ENCODE measurements around the gene GNAI2. TPM values are rescaled to one million over a fixed set of nuclear protein-coding genes. Genes with fewer than 3 reads are reported as not detected.

Gene GNAI2
- polyA plus RNA-seq, 3 donors = 914 to 1,492 (median 1,165) TPM

DNA sequence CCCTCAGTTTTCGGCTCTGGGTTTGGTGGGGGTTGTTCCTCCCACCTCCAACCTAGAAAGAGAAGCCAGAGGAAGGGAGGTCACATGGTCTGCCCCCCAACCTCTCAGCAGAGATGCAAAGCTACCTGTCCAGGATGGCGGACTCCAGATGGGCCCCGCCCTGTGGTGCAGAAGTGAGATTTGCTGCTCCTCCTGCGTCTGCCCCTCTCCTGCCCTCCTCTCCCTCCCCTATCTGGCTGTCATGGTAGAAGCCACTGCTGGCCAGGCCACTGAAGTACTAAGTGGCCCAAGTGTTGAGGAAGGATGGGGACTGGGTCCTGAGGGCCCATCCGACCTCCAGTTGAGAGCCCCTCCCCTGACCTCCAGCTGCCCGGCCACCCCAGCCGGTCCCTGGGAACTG, 30.8 kb downstream of the GNAI2 start:
- no peak overlapping the region for H3K9ac ChIP-seq (ENCODE audit: insufficient read depth, low read length, poor library complexity, severe bottlenecking)
- peaks cover 3% of the 10 kb centered on the region for H3K4me1 Mint-ChIP-seq
- peaks cover 0 to 22% of the 10 kb centered on the region in 2 donors for H3K27me3 ChIP-seq (ENCODE audit: control insufficient read depth in 2 of 2, insufficient read depth in 2 of 2, low read length in 2 of 2)
- no peaks in the 10 kb centered on the region for H3K36me3 Mint-ChIP-seq
- no peak overlapping the region for H3K27ac ChIP-seq (ENCODE audit: low read depth in 1 of 2, low read length in 2 of 2)
- intact Hi-C loops (cut with micrococcal nuclease) = no loop called here
- no CpG with 5 or more reads among the region's 7 CpGs for WGBS (ENCODE audit: insufficient coverage)
- TF ChIP-seq, protein P1, sequence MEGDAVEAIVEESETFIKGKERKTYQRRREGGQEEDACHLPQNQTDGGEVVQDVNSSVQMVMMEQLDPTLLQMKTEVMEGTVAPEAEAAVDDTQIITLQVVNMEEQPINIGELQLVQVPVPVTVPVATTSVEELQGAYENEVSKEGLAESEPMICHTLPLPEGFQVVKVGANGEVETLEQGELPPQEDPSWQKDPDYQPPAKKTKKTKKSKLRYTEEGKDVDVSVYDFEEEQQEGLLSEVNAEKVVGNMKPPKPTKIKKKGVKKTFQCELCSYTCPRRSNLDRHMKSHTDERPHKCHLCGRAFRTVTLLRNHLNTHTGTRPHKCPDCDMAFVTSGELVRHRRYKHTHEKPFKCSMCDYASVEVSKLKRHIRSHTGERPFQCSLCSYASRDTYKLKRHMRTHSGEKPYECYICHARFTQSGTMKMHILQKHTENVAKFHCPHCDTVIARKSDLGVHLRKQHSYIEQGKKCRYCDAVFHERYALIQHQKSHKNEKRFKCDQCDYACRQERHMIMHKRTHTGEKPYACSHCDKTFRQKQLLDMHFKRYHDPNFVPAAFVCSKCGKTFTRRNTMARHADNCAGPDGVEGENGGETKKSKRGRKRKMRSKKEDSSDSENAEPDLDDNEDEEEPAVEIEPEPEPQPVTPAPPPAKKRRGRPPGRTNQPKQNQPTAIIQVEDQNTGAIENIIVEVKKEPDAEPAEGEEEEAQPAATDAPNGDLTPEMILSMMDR (IDR thresholded peaks at IDR 0.05) = no peak
- H3K4me1 ChIP-seq (ENCODE audit: control insufficient read depth in 1 of 2, insufficient read depth in 2 of 2, low read length in 2 of 2) = no peaks in the 10 kb centered on the region
- no peak overlapping the region for H3K4me2 ChIP-seq (replicated peaks; ENCODE audit: extremely low read depth, low read length, poor library complexity, severe bottlenecking)
- peak overlapping the region in 1 of 2 donors; percentile 59 for H3K4me3 Mint-ChIP-seq
- no peak overlapping the region for H3K4me3 ChIP-seq (replicated peaks in 1 of 3; ENCODE audit: low read depth in 2 of 3, low read length in 3 of 3)
- peaks cover 14% of the 10 kb centered on the region for H4K20me1 ChIP-seq (ENCODE audit: insufficient read depth, low read length)
- H3K27me3 Mint-ChIP-seq (ENCODE audit: low read depth in 3 of 3) = peaks cover 34 to 43% (median 42%) of the 10 kb centered on the region in 3 donors
- H3K27ac Mint-ChIP-seq = no peak overlapping the region
- H3K9me3 ChIP-seq (replicated peaks in 1 of 2; ENCODE audit: control insufficient read depth in 1 of 2, insufficient read depth in 1 of 2, low read length in 2 of 2) = no peaks in the 10 kb centered on the region
- H2AFZ ChIP-seq (ENCODE audit: insufficient read depth, low read depth, low read length, poor library complexity, severe bottlenecking) = no peak overlapping the region
- no peaks in the 10 kb centered on the region for H3K36me3 ChIP-seq (replicated peaks in 1 of 2; ENCODE audit: control insufficient read depth in 1 of 2, insufficient read depth in 2 of 2, low read length in 2 of 2)
- no peaks in the 10 kb centered on the region for H3K79me2 ChIP-seq (ENCODE audit: insufficient read depth, low read length)
- DNase-seq = no peak
- no peaks in the 10 kb centered on the region for H3K9me3 Mint-ChIP-seq

DNA sequence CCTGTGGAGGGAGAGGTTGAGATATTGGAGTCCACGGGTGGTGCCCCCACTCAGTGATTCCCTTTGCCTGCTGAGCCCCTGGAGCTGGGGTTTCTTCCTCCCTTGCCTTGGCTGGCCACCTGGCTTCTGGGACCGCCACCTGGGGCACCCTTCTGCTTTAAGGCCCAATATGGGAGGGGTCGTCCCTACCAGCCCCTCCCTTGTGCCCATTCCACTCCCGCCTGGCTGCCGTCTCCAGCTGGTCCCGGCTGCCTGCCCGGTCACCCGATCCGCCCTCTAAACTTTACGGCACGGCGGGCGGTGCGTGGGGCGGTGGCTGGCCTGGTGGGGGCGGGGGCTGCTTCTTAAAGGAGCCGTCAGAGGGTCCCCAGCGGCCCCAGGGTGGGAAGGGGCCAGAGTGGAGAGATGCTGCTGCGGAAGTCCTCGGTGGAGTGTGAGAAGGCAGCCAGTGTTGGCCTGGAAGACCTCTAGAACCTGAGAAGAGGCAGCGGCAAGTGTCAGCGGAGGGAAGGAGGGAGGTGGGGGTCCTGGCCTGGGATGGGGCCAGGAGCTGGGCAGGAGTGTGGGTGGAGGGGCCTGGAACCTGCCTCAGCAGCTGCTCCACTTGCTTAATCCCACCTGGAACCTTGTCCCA, 31.4 kb downstream of the GNAI2 start:
- Histone ChIP-seq H3K79me2 (ENCODE audit: insufficient read depth, low read length) (no peaks in the 10 kb centered on the region), H4K20me1 (ENCODE audit: insufficient read depth, low read length) (peaks cover 11% of the 10 kb centered on the region), H3K9me3 (replicated peaks in 1 of 2; ENCODE audit: control insufficient read depth in 1 of 2, insufficient read depth in 1 of 2, low read length in 2 of 2) (no peaks in the 10 kb centered on the region), H3K36me3 (replicated peaks in 1 of 2; ENCODE audit: control insufficient read depth in 1 of 2, insufficient read depth in 2 of 2, low read length in 2 of 2) (no peaks in the 10 kb centered on the region), H3K9ac (ENCODE audit: insufficient read depth, low read length, poor library complexity, severe bottlenecking) (no peak overlapping the region), H3K4me1 (ENCODE audit: control insufficient read depth in 1 of 2, insufficient read depth in 2 of 2, low read length in 2 of 2) (no peaks in the 10 kb centered on the region), H2AFZ (ENCODE audit: insufficient read depth, low read depth, low read length, poor library complexity, severe bottlenecking) (no peak overlapping the region), H3K4me2 (replicated peaks; ENCODE audit: extremely low read depth, low read length, poor library complexity, severe bottlenecking) (no peak overlapping the region), H3K27ac (ENCODE audit: low read depth in 1 of 2, low read length in 2 of 2) (no peak overlapping the region), H3K4me3 (replicated peaks in 1 of 3; ENCODE audit: low read depth in 2 of 3, low read length in 3 of 3) (no peak overlapping the region), H3K27me3 (ENCODE audit: control insufficient read depth in 2 of 2, insufficient read depth in 2 of 2, low read length in 2 of 2) (peaks cover 0 to 22% of the 10 kb centered on the region in 2 donors)
- TF ChIP-seq, protein P1 (IDR thresholded peaks at IDR 0.05) = no peak
- H3K27me3 Mint-ChIP-seq (ENCODE audit: low read depth in 3 of 3) = peaks cover 34 to 47% (median 45%) of the 10 kb centered on the region in 3 donors
- WGBS (ENCODE audit: insufficient coverage) = 20% methylated on average over 17 of the region's 22 CpGs
- no peaks in the 10 kb centered on the region for H3K9me3 Mint-ChIP-seq
- H3K4me3 Mint-ChIP-seq = peak overlapping the region in 1 of 2 donors; percentile 69
- no peak overlapping the region for H3K27ac Mint-ChIP-seq
- no peak for DNase-seq
- intact Hi-C loops (cut with micrococcal nuclease) = no loop called here
- peaks cover 3% of the 10 kb centered on the region for H3K4me1 Mint-ChIP-seq
- H3K36me3 Mint-ChIP-seq = no peaks in the 10 kb centered on the region
